HG03097 (cell line): ENCODE data around the gene USP32.
"Not testable (repeated sequence)": the region's sequence is repeated elsewhere in the genome, so short reads cannot be mapped to it uniquely, and the experiment has no call there.

Experiments used
- ATAC-seq: cut with Tn5 transposase; IDR thresholded peaks from one replicate; pipeline ENCODE4 v1.9.1; 2021; ENCODE audit not compliant: unreplicated experiment, low FRiP score

The USP32 gene

GRCh38 chr17:60403962-60404361 is 12.0 kb upstream of the USP32 start:
- ATAC-seq: no peak

- ATAC-seq: no peak
These were observed 11.5 kb upstream of the USP32 start for GRCh38 chr17:60403523-60403810.

GRCh38 chr17:60401819-60402218 is 9.9 kb upstream of the USP32 start:
- ATAC-seq: no peak

DNA sequence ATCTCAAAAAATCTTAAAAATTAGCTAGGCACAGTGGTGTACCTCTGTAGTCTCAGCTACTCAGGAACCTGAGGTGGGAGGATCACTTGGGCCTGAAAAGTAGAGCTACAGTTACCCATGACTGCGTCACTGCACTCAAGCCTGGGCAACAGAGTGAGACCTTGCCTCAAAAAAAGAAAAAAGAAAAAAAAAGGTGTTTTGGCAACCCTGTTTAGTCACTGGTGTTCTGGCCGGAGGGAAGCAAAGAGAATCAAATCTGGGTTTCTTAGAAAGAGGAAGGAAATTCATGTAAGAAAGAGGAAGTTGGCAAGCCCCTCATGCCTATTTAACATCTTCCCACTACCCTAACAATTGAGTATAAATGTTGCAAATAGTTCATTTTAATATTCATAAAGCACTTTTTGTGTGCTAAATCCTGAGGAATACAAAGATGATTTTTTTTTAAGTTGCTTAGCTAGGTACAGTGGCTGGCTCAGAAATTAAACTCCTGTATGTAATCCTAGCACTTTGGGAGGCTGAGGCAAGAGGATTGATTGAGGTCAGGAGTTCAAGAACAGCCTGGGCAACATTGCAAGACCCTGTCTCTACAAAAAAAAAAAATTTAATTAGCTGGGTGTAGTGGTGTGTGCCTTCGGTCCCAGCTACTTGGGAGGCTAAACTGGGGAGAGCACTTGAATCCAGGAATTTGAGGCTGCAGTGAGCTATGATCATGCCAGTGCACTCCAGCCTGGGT is 6.5 kb upstream of the USP32 start:
- ATAC-seq: peak; percentile 42

DNA sequence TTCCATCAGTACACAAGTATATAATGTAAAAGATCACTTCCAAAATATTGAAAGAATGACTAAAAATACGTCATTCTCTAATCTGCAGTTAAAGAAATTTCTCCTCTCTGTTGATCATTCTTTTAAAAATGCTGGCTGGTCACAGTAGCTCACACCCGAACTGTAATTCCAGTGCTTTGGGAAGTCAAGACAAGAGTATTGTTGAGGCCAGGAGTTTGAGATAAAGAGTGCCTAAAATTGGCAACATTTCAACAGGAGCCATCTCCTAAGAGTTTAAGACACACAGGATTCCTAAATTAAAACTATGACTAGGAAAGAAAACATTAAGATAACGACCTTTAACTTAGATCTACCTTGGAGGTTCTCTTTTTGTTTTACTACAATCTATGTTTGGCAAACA is 4.5 kb upstream of the USP32 start:
- no peak for ATAC-seq

DNA sequence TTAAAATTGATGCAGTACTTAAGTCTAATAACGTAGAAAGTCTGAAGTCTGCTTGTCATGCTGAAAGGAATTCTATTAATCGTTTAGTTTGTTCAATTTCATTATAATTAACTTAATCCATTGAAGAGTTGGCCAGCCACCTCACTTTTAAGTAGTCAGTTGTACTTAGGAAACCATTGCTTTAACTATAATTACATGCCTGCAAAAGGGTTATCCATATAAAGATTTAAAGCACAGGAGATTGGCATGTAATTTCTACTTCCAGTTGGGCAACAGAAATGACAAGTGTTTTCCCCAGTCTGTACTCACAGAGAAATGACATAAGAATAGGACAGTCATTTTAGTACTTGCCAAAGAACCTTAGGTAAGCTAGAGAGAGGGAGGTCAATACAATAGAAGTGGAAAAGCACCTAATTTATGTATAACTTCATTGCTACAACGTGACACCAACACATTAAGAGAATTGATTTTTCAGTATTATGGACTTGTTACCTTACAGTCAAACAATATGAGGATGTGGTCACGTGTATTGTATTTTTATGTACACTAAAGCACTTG is 3.7 kb upstream of the USP32 start:
- ATAC-seq: no peak

DNA sequence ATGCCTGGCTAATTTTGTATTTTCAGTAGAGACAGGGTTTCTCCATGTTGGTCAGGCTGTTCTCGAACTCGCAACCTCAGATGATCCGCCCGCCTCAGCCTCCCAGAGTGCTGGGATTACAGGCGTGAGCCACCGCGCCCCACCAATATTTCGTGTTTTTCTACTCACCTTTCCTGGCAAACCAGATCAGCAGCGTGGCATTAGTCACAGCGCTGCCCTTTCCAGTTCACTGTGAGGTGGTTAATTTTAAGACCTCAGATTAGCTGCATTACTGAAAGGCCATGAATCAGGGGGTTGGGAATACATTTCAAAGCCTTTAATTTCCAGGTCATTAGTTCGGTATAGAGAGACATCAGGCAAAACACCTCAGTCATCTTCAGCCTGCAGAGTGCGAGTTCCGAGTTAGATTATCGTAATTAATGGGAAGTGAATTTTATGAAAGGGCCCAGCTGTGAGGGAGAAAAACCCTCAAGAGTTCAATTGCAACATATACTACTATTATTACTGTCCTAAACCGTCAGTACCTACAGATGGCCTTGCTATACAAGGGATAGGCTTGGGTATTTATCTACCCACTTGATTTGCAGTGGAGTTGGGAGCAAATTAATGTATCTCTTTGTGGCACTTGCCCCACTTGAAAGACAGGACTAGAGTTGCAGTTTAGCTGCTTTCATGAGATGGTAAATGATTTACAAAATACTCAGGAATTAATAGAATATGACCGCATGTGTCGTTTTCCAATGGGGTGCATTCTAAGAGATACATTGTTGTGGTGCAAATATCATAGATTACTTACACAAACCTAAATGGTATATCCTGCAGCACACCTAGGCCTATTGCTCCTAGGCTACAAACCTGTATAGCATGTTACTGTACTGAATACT is 2.1 kb upstream of the USP32 start:
- ATAC-seq: no peak

DNA sequence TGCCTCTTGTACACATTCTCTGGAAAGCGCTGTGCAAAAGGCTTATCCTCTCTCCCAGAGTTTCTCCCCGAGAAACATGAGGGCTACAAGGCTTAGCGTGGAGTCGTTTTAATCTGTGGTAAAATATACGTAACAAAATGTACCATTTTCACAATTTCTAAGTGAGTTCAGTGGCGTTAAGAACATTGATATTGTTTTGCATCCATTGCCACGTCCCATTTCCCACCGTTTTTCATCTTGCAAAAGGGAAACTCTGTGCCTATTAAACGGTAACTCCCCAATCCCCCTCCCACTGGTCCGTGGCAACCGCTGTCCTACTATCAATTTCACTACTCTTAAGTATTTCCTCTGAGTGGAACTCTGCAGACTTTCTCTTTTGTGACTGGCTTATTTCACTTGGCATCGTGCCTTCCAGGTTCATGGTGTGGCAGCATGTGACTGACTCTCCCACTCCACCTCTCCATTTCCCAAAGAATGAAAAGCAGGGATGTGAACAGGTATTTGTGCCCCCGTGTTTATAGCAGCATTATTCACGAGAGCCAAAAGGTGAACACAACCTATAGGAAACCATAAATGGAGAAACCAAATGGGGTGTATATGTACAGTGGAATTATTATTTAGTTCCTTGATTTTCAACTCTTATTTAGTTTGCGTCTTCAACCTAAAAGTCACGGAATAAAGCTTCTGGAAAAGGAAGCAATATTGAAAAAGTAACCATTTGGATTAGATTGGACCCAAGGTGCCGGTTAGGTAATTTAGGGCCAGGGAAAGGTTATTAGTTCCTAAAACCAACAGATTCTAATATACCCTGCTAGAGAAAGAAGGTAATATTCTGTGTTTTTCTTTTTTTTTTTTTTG is 1.1 kb upstream of the USP32 start:
- ATAC-seq: no peak

DNA sequence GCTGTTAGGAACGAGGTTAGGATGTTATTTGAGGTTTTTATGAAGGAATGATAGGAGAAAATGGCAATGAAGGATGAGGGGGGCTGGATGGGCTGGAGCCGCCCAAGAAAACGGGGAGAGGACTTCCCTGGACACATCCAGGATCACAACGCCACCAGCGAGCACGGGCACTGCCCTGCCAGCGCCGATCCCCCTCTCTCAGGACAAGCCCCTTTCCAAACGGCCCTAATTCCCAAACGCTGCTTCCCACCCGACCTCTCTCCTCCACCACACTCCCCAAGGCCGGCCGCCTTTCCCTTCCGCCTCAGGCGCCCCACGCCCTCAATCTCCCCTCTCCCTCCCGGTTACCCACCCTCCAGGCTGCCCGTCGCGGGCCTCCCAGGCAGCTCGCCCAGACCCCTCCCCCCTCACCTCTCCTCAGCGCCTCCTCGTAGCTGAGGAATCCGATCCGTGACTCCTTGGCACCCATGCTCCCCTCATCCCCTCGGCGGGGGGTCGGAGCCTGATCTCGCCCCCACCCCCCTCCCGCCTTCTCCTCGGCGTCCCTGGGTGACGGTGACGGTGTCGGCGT is 377 bp downstream of the USP32 start:
- ATAC-seq: peak; percentile 14

DNA sequence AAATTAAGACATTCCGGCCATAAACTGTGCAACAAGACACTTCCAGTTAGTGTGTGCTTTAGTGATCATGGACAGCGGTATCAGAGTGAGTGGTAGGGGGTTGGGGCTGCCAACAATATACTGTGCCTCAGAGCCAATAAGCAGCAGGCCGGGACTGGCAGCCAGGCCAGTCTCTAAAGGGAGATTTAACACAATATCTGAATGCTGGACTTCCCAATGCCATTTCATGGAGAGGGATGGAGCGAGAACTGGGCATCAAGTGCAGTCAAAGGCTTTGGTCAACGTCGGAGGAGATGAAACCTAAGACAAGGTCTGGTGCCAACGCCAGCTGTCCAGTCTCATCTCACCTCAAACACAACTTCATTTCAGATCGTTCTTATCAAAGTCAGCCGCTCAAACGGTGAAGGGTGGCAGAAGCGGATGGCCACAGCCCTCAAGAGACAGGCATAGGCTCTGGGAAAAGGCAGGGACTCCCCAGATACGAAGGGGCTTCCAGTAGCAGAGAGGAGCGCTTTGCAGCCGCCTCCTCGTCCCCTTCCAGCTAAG is 935 bp downstream of the USP32 start:
- no peak for ATAC-seq

DNA sequence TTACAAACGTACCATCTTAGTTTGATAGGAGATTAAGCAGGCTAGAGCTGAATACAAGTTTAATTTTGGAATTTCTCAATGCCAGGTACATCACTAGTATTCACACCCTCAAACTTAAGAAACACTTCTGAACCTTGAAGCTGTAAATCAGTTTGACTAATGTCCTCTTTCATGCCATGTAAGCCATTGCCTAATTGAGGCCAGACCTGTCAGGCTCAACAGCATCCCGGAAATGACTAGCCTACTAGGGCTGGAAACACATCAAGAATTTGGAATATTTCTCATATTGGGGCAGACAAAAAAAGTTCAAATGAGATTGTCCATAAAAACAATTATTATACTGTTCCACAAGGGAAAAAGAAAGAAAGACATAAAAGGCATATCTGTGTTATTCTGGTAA is 1.7 kb downstream of the USP32 start:
- no peak for ATAC-seq

DNA sequence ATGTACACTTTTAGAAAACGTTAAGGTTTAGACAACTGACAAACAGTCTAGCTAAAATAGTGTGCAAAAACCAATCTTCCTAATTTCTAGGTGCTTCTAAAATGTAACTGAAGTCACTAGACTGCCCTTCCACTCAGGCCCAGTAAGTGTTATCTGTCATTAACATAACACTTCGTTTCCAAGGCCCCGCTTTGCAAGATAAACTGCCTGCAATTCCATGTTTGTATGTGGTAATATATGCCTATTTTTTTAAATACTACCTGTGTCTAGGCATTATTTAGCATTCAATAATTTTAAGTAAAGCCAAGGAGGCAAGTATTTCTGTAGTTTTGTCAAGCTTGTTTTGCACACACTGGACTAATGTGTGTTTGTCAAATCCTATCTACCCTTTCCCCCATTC is 3.2 kb downstream of the USP32 start:
- no peak for ATAC-seq

DNA sequence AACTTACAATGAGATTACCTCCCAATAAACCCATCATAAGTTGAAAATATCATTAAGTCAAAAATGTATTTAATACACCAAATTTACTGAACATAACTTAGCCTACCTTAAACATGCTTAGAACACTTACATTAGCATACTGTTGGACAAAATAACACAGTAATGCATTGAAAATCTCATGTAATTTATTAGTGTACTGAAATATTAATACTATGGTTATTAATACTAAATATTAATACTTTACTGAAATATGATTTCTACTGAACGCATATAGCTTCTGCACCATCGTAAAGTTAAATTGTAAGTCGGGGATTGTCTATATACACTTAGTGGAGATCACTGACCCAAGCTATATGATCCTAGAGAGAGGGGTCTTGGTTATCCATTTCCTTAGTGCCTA is 4.3 kb downstream of the USP32 start:
- no peak for ATAC-seq

GRCh38 chr17:60386147-60387058 is 5.5 kb downstream of the USP32 start:
- no peak for ATAC-seq

- not testable (repeated sequence) for ATAC-seq
These were observed 7.0 kb downstream of the USP32 start for GRCh38 chr17:60384921-60385320.

DNA sequence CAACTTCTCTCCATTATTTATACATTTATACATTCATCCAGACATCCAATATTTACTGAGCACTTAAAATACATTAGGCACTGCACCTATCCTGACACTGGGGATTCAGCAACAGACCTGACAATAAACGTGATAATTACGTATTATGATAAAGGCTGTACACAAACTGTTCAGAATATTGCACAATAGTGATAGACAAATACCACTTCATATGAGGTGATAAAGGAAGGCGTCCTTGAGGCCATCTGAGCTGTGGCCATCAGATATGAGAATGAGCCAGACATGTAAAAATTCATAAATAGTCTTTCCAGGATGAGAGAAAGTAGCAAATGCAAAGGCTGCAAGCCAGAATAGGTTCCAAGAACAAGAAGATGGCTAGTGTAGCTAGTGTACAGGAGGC is 8.6 kb downstream of the USP32 start:
- no peak for ATAC-seq

DNA sequence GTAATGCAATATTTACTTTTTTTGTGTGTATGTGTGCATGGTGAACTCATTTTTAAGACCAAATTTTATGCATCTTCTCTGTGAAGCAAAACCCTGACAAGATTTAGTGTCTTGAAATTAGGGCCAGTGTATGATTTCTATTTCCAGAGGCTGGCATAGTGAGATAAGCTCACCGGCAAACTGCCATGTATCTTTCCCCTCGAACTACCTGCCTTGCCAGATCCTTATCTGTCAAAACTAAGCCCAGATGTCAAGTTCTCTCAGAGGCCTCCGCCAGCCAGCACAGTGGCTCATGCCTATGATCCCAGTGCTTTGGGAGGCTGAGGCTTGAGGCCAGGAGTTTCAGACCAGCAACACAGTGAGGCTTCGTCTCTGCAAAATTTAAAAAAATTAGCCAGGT is 10.0 kb downstream of the USP32 start:
- ATAC-seq: no peak

DNA sequence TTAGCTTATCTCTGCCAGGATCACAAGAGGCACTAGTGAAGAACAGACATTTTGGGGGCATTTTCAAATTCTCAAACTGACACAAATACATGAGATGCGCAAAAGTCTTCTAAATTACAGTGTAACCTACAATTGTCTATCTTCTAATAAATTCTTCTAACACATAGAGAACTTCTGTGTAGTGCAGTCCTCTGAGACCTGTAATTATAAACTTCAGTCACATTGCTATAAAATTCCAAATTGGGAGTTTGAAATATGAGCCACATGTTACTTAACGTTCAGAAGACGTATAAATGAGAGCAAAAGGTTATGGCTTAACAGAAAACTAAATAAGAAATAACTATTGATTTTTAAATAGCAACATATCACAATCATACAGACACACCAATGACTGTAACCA is 12.5 kb downstream of the USP32 start:
- not testable (repeated sequence) for ATAC-seq

DNA sequence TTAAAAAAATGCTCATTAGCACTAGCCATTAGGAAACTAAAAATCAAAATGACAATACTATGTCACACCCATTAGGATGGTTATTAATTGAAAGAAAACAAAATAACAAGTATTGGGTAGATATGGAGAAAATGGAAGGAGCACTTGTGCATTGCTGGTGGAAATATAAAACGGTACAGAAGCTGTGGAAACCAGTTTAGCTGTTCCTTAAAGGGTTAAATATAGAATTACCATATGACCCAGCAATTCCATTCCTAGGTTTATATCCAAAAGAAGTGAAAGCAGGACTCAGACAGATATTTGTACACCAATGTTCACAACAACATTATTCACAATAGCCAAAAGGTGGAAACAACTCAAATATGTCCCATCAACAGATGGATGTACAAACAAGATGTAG is 13.7 kb downstream of the USP32 start:
- ATAC-seq: not testable (repeated sequence)
